Dermis microvascular lymphatic vessel endothelial cell (primary cell): ENCODE data around the gene PCSK7. TPM values are rescaled to one million over a fixed set of nuclear protein-coding genes. Genes with fewer than 3 reads are reported as not detected.
A peak's percentile ranks its signal among the peaks of the same experiment; 100 is the strongest.
"Not testable (repeated sequence)": the region's sequence is repeated elsewhere in the genome, so short reads cannot be mapped to it uniquely, and the experiment has no call there.

Experiments
- DNase-seq, 2 donors: peaks; one replicate each; pipeline versions ENCODE4 v3.0.0 to v3.0.0-alpha.2; 2010; ENCODE audit warnings: low read depth in 2 of 2
- total RNA-seq: library from RNA; depleted of rRNA; stranded (reverse); fragments of >200 nt; gene quantifications from 2 replicates; pipeline ENCODE4 v1.2.1, GENCODE V29; 2014

Gene PCSK7
- total RNA-seq, 1 donor from 2014 or later, result 31.1 TPM

- DNase-seq, result no peak
Observed at GRCh38 chr11:117183724-117184349, 48.0 kb downstream of the PCSK7 start.

GRCh38 chr11:117183178-117183577 is 48.7 kb downstream of the PCSK7 start:
- not testable (repeated sequence) for DNase-seq

- no peak for DNase-seq
Observed at GRCh38 chr11:117182551-117182935, 49.3 kb downstream of the PCSK7 start.

- DNase-seq, result no peak
Observed at GRCh38 chr11:117181586-117182550, 50.0 kb downstream of the PCSK7 start.

GRCh38 chr11:117180661-117181585 is 51.0 kb downstream of the PCSK7 start:
- peak; percentile 77 to 91 for DNase-seq

- DNase-seq, result no peak
Observed at GRCh38 chr11:117180020-117180419, 51.9 kb downstream of the PCSK7 start.

GRCh38 chr11:117179048-117179999 is 52.5 kb downstream of the PCSK7 start:
- peak in 1 of 2 donors; percentile 21 for DNase-seq

- DNase-seq, result peak; percentile 83 to 96
Observed at GRCh38 chr11:117178210-117179034, 53.5 kb downstream of the PCSK7 start, which contains the start of gene SIDT2. Gene SIDT2 (plus strand): TSS chr11:117178743. CDS start chr11:117179264, 521 bp downstream.

GRCh38 chr11:117177534-117178209 is 54.2 kb downstream of the PCSK7 start:
- peak; percentile 34 to 40 for DNase-seq

GRCh38 chr11:117176186-117176585 is 55.7 kb downstream of the PCSK7 start:
- DNase-seq, result no peak

GRCh38 chr11:117175781-117176180 is 56.1 kb downstream of the PCSK7 start:
- DNase-seq, result no peak

- DNase-seq, result no peak
Observed at GRCh38 chr11:117175104-117175503, 56.8 kb downstream of the PCSK7 start.

GRCh38 chr11:117172724-117173421 is 59.0 kb downstream of the PCSK7 start:
- DNase-seq, result peak; percentile 65

- no peak for DNase-seq
Observed at GRCh38 chr11:117171404-117172061, 60.3 kb downstream of the PCSK7 start.

GRCh38 chr11:117171007-117171403 is 60.9 kb downstream of the PCSK7 start:
- DNase-seq, result no peak

GRCh38 chr11:117170210-117170609 is 61.7 kb downstream of the PCSK7 start:
- DNase-seq, result no peak

- no peak for DNase-seq
Observed at GRCh38 chr11:117169736-117170135, 62.1 kb downstream of the PCSK7 start.

- DNase-seq, result no peak
Observed at GRCh38 chr11:117166491-117166890, 65.4 kb downstream of the PCSK7 start.
